Measurements from ENCODE around the gene PKD2L2.

DNA sequence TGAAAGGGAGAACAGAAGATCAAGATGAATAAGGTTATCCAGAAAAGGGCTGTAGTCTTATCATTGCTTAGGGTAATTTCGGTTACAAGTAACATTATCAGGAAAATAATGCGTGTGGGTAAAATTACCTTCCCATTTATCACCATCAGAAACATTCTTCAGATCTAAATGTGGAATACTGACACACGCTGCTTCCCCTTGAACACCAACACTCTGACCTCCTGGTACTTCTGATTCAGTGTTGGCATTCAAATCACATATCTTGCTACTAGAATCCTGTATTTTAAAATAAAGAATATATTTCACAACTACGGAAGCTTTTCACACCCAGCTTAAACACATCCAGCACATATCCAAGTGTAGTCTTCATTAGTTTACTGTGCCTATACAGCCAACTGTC lies 70.2 kb downstream of the PKD2L2 start:
- TF ChIP-seq PAX5 (IDR thresholded peaks at IDR 0.05; ENCODE audit: borderline replicate concordance, low read depth, low read length) (no peak), POLR2A (IDR thresholded peaks at IDR 0.05; ENCODE audit: low read depth, low read length) (no peak), CTCF (IDR thresholded peaks at IDR 0.05 in 2 of 3, conservative IDR thresholded peaks at IDR 0.05 in 1 of 3; ENCODE audit: control insufficient read depth in 2 of 3, extremely low read depth in 1 of 3, insufficient read depth in 1 of 3, low read depth in 3 of 3, low read length in 3 of 3) (no peak), MEF2A (IDR thresholded peaks at IDR 0.05; ENCODE audit: insufficient read depth, low read depth, low read length) (no peak), BRCA1 (IDR thresholded peaks at IDR 0.05; ENCODE audit: low read depth, low read length) (no peak), ZNF217 (IDR thresholded peaks at IDR 0.05) (no peak)
- TF ChIP-seq, protein P1, sequence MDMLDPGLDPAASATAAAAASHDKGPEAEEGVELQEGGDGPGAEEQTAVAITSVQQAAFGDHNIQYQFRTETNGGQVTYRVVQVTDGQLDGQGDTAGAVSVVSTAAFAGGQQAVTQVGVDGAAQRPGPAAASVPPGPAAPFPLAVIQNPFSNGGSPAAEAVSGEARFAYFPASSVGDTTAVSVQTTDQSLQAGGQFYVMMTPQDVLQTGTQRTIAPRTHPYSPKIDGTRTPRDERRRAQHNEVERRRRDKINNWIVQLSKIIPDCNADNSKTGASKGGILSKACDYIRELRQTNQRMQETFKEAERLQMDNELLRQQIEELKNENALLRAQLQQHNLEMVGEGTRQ (IDR thresholded peaks at IDR 0.05; ENCODE audit: borderline replicate concordance, low read depth, low read length): no peak
